SK-N-SH (cell line): ENCODE results near the gene C4orf50.

Source experiments
- CHD2 ChIP-seq: fragments of 150-350 bp; IDR thresholded peaks from 2 replicates; pipeline ENCODE4 v1.6.1; 2018; ENCODE audit warnings: low read length; ENCODE audit not compliant: partially characterized antibody
- EZH2phosphoT487 ChIP-seq: fragments of 200-600 bp; sonication (generic); IDR thresholded peaks from 2 replicates; pipeline ENCODE4 v1.6.1; 2017; ENCODE audit warnings: low read depth, mixed run types, mild to moderate bottlenecking, antibody characterized with exemption, moderate library complexity, borderline replicate concordance
- POLR2AphosphoS5 ChIP-seq: IDR thresholded peaks from 2 replicates; pipeline ENCODE4 v1.6.1; 2012; ENCODE audit warnings: low read depth, low read length
- SMC3 ChIP-seq: IDR thresholded peaks from 2 replicates; pipeline ENCODE4 v1.6.1; 2012; ENCODE audit warnings: low read depth, low read length, improper control_type of control experiment
- TEAD4 ChIP-seq: IDR thresholded peaks from 2 replicates; pipeline ENCODE4 v1.4.0; 2012; ENCODE audit warnings: mild to moderate bottlenecking, borderline replicate concordance; ENCODE audit not compliant: insufficient read depth
- YY1 ChIP-seq: IDR thresholded peaks from 2 replicates; pipeline ENCODE4 v1.4.0; 2012; ENCODE audit warnings: low read depth, mild to moderate bottlenecking
- TF ChIP-seq, protein P1 (sequence below): IDR thresholded peaks from 2 replicates; pipeline ENCODE4 v1.4.0; 2012; ENCODE audit warnings: low read depth, borderline replicate concordance
- TF ChIP-seq, protein P2 (sequence below): fragments of 200-600 bp; sonication (generic); IDR thresholded peaks from 2 replicates; pipeline ENCODE4 v1.6.1; 2017; ENCODE audit warnings: antibody characterized with exemption, mild to moderate bottlenecking, moderate library complexity

DNA sequence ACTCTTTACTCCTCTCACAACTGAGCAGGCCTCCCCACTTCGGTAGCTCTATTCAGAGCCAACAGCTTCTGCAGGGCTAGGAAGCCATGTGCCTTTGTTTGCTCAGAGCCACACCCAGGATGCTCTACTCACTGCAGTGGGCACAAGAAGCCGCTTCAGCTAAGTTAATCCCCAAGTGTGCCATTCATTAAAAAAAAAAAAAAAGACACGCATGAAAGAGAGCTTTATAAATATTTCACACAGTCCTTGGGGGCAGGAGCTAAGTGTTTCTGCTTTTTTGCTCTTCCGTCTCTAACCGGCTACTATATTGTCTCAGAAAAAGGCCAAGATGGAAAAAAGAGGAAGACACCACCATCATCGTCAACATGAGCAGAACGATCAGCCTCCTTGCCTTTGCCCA is 133.4 kb downstream of the C4orf50 start:
- no peak for TF ChIP-seq TEAD4
- TF ChIP-seq, protein P1, sequence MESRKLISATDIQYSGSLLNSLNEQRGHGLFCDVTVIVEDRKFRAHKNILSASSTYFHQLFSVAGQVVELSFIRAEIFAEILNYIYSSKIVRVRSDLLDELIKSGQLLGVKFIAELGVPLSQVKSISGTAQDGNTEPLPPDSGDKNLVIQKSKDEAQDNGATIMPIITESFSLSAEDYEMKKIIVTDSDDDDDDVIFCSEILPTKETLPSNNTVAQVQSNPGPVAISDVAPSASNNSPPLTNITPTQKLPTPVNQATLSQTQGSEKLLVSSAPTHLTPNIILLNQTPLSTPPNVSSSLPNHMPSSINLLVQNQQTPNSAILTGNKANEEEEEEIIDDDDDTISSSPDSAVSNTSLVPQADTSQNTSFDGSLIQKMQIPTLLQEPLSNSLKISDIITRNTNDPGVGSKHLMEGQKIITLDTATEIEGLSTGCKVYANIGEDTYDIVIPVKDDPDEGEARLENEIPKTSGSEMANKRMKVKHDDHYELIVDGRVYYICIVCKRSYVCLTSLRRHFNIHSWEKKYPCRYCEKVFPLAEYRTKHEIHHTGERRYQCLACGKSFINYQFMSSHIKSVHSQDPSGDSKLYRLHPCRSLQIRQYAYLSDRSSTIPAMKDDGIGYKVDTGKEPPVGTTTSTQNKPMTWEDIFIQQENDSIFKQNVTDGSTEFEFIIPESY: no peak
- TF ChIP-seq YY1: no peak
- no peak for TF ChIP-seq SMC3
- no peak for TF ChIP-seq EZH2phosphoT487
- TF ChIP-seq, protein P2, sequence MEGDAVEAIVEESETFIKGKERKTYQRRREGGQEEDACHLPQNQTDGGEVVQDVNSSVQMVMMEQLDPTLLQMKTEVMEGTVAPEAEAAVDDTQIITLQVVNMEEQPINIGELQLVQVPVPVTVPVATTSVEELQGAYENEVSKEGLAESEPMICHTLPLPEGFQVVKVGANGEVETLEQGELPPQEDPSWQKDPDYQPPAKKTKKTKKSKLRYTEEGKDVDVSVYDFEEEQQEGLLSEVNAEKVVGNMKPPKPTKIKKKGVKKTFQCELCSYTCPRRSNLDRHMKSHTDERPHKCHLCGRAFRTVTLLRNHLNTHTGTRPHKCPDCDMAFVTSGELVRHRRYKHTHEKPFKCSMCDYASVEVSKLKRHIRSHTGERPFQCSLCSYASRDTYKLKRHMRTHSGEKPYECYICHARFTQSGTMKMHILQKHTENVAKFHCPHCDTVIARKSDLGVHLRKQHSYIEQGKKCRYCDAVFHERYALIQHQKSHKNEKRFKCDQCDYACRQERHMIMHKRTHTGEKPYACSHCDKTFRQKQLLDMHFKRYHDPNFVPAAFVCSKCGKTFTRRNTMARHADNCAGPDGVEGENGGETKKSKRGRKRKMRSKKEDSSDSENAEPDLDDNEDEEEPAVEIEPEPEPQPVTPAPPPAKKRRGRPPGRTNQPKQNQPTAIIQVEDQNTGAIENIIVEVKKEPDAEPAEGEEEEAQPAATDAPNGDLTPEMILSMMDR: no peak
- TF ChIP-seq POLR2AphosphoS5: no peak
- TF ChIP-seq CHD2: no peak
